ACC112 (cell line): ENCODE data around the gene TCTN1.

Experiments
- H2AFZ ChIP-seq: fragments of 200-600 bp; sonication (generic); one replicate; pipeline ENCODE4 v1.6.0; 2017; ENCODE audit warnings: antibody characterized with exemption, low read length; ENCODE audit not compliant: unreplicated experiment
- H3K27ac ChIP-seq: fragments of 200-600 bp; sonication (generic); 2 replicates; pipeline ENCODE4 v1.5.1; 2014; ENCODE audit warnings: low read depth, mild to moderate bottlenecking, antibody characterized with exemption, low read length, moderate library complexity
- H3K27me3 ChIP-seq: fragments of 200-600 bp; sonication (generic); 2 replicates; pipeline ENCODE4 v1.6.1; 2014; ENCODE audit warnings: mild to moderate bottlenecking, antibody characterized with exemption, low read length, moderate library complexity, mixed read lengths; ENCODE audit not compliant: insufficient read depth
- H3K36me3 ChIP-seq: fragments of 200-600 bp; sonication (generic); 2 replicates; pipeline ENCODE4 v1.6.1; 2016; ENCODE audit warnings: mild to moderate bottlenecking, antibody characterized with exemption, low read length, moderate library complexity, mixed read lengths; ENCODE audit not compliant: insufficient read depth
- H3K4me1 ChIP-seq: fragments of 200-600 bp; sonication (generic); one replicate; pipeline ENCODE4 v1.6.1; 2016; ENCODE audit warnings: low read length, mixed read lengths; ENCODE audit not compliant: insufficient read depth, unreplicated experiment, control insufficient read depth
- H3K4me3 ChIP-seq: fragments of 200-600 bp; sonication (generic); 2 replicates; pipeline ENCODE4 v1.5.1; 2014; ENCODE audit warnings: mild to moderate bottlenecking, low read depth, low read length
- H3K79me2 ChIP-seq: fragments of 200-600 bp; sonication (generic); one replicate; pipeline ENCODE4 v1.6.0; 2016; ENCODE audit warnings: low read length; ENCODE audit not compliant: control insufficient read depth, unreplicated experiment, insufficient read depth

TCTN1 gene

GRCh38 chr12:110694330-110694901 lies 80.5 kb downstream of the TCTN1 start:
- Histone ChIP-seq H3K4me1 (no peaks in the 10 kb centered on the region), H3K4me3 (no peak overlapping the region), H3K27ac (no peak overlapping the region), H3K79me2 (no peaks in the 10 kb centered on the region), H2AFZ (no peak overlapping the region), H3K27me3 (peaks cover 2% of the 10 kb centered on the region; the same call in 1 of the 2 replicates), H3K36me3 (no peaks in the 10 kb centered on the region)

DNA sequence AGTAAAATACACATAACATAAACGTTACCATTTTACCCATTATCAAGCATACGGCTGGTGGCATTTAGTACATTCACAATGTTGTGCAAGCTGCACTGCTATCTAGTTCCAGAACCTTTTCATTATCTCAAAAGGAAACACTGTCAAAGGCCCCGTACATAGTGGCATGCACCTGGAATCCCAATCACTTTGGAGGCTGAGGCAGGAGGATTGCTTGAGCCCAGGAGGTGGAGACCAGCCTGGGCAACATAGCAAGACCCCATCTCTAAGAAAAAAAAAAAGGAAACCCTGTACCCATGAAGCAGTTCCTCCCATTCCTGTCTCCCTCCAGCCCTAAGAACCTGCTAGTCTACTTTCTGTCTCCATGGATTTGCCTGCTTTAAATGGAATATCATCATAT lies 82.4 kb downstream of the TCTN1 start:
- no peak overlapping the region for H3K27ac ChIP-seq
- H3K4me1 ChIP-seq, result no peaks in the 10 kb centered on the region
- no peaks in the 10 kb centered on the region for H3K27me3 ChIP-seq
- no peaks in the 10 kb centered on the region for H3K36me3 ChIP-seq
- H3K4me3 ChIP-seq, result no peak overlapping the region
- H2AFZ ChIP-seq, result no peak overlapping the region
- H3K79me2 ChIP-seq, result no peaks in the 10 kb centered on the region

- Histone ChIP-seq H3K27me3 (no peaks in the 10 kb centered on the region), H3K4me3 (no peak overlapping the region), H3K36me3 (no peaks in the 10 kb centered on the region), H2AFZ (no peak overlapping the region), H3K79me2 (no peaks in the 10 kb centered on the region), H3K4me1 (no peaks in the 10 kb centered on the region), H3K27ac (no peak overlapping the region)
Measured at GRCh38 chr12:110697236-110697635, 83.3 kb downstream of the TCTN1 start.

- no peaks in the 10 kb centered on the region for H3K36me3 ChIP-seq
- H3K4me3 ChIP-seq, result peak overlapping the region; percentile 41; the same call in 1 of the 2 replicates
- H3K27ac ChIP-seq, result peak overlapping the region; percentile 16; the same call in 1 of the 2 replicates
- H3K27me3 ChIP-seq, result no peaks in the 10 kb centered on the region
- H3K4me1 ChIP-seq, result no peaks in the 10 kb centered on the region
- H2AFZ ChIP-seq, result peak overlapping the region; percentile 28
- H3K79me2 ChIP-seq, result no peaks in the 10 kb centered on the region
Measured at GRCh38 chr12:110698171-110698902, 84.4 kb downstream of the TCTN1 start.
